Choroid plexus epithelial cell (primary cell): Measurements from ENCODE around the gene LYSMD2.
"Not testable (repeated sequence)": the region's sequence is repeated elsewhere in the genome, so short reads cannot be mapped to it uniquely, and the experiment has no call there.

Experiments
- DNase-seq: peaks from one replicate; pipeline ENCODE4 v3.0.0-alpha.2; 2010; ENCODE audit warnings: low read depth
- H3K4me3 ChIP-seq: 2 replicates; pipeline ENCODE4 v1.5.1; 2011; ENCODE audit warnings: low read depth, mild to moderate bottlenecking, control low read depth, low read length, moderate library complexity
- TF ChIP-seq, protein P1 (sequence below): conservative IDR thresholded peaks from 2 replicates; pipeline ENCODE4 v1.5.1; 2011; ENCODE audit warnings: low read depth, mild to moderate bottlenecking, control low read depth, inconsistent platforms, low read length, moderate library complexity

LYSMD2 gene, protein sequence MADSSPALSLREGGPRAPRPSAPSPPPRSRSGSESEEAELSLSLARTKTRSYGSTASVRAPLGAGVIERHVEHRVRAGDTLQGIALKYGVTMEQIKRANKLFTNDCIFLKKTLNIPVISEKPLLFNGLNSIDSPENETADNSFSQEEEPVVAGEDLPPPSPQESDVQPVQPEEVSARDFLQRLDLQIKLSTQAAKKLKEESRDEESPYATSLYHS

GRCh38 chr15:51737522-51738305 is at the start of gene LYSMD2:
Gene LYSMD2 (minus strand): TSS chr15:51737655. CDS start chr15:51737622, 33 bp downstream.
- peak within 1 kb of the TSS; percentile 65 for H3K4me3 ChIP-seq
- TF ChIP-seq, protein P1, sequence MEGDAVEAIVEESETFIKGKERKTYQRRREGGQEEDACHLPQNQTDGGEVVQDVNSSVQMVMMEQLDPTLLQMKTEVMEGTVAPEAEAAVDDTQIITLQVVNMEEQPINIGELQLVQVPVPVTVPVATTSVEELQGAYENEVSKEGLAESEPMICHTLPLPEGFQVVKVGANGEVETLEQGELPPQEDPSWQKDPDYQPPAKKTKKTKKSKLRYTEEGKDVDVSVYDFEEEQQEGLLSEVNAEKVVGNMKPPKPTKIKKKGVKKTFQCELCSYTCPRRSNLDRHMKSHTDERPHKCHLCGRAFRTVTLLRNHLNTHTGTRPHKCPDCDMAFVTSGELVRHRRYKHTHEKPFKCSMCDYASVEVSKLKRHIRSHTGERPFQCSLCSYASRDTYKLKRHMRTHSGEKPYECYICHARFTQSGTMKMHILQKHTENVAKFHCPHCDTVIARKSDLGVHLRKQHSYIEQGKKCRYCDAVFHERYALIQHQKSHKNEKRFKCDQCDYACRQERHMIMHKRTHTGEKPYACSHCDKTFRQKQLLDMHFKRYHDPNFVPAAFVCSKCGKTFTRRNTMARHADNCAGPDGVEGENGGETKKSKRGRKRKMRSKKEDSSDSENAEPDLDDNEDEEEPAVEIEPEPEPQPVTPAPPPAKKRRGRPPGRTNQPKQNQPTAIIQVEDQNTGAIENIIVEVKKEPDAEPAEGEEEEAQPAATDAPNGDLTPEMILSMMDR = no peak
- DNase-seq = peak; percentile 25

- DNase-seq, H3K4me3 ChIP-seq: not testable (repeated sequence)
Measured at GRCh38 chr15:51787130-51787529, 49.7 kb upstream of the LYSMD2 start.

DNA sequence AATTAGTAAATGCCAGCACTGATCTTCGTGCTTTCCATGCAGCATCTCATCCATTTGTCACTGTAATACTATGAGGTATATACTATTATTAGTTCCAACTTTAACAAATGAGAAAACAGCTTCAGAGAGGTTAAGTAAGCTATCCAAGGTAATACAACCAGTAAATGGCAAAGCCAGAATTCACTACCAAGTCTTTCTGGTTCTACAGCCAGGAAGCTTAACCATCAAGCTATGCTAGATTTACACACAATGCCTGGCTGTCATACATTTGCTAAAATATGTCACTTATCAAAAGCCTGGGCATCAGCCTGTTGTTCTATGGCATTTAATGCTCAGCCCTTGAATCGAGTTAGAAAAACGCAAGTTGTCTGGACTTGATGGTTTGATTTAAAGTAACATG is 46.5 kb upstream of the LYSMD2 start:
- TF ChIP-seq, protein P1 = no peak
- DNase-seq = no peak
- H3K4me3 ChIP-seq = no peak overlapping the region

GRCh38 chr15:51782357-51782896 is 45.0 kb upstream of the LYSMD2 start:
- peak; percentile 45 for DNase-seq
- TF ChIP-seq, protein P1 = peak; percentile 53

DNA sequence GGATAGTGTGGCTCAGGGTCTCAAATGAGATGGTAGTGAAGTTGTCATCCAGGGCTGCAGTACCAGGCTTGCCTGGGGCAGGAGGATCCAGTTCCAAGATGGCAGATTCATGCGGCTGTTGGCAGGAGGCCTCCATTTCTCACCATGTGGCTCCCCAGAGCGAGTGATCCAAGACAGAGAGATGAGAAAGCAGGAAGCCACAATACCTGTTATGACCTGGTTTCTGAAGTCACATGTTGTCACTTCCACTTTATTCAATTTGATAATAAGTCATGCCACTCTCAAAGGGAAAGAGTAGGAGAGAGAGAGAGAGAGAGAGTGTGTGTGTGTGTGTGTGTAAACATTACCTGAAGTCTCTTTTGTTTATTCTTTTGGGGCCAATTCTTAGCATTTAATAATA is 44.1 kb upstream of the LYSMD2 start:
- DNase-seq = no peak
- TF ChIP-seq, protein P1 = no peak
- H3K4me3 ChIP-seq = no peak overlapping the region

More at GRCh38 chr15:51782357-51782896, 45.0 kb upstream of the LYSMD2 start:
- no peak overlapping the region for H3K4me3 ChIP-seq

DNA sequence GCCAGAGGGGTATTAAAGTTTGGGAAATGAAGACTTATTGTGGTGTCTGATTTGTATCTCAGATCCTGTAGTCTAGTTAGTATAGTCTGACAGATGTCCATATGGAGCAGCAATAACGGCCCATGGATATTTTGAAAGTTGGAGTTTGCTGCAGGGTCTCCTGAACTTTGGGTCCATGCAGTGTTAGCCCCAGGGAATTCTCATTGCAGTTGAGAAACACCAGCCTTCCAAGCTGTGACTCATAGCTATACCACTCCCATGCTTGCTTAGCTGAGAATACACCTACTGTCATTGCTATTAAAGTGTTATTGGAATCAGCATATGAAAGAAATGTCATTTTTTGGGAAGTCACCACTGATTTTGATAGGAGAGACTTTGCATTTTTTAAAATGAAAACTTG is 43.2 kb upstream of the LYSMD2 start:
- peak; percentile 30 for DNase-seq
- TF ChIP-seq, protein P1 = no peak
- H3K4me3 ChIP-seq = no peak overlapping the region

DNA sequence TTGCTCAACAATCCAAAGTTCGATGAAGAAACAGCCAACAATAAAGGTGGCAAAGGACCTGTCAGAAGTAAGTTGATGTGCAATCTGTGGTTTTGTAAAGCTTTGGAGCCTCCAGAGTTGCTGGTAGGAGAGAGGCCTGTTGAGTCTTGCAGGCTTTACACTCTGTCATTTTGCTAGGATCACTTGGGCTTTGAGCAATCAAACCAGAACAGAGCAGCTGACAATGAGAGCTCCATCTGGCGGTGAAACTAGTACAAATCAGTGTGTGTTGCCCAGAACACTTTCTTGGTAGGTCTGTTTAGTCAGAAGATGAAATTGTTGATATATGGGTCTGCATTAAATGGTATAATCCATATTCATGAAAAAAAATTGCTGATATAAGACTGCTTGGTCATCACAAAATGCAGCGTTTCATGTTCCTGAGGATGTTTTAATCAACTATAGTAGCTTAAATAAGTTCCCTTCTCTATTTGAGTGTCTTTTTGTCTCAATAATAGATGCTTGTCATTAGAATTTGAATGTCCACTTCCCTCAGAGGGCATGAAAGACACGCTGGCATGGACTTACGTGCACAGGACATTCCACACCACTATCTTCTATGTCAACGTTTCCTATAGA is 39.6 kb upstream of the LYSMD2 start:
- H3K4me3 ChIP-seq = no peak overlapping the region
- TF ChIP-seq, protein P1 = peak; percentile 89
- DNase-seq = peak; percentile 92
